ENCODE measurements around the gene ZSWIM9. TPM values are rescaled to one million over a fixed set of nuclear protein-coding genes. Genes with fewer than 3 reads are reported as not detected.

The ZSWIM9 gene
- total RNA-seq, 2 donors from 2014 or later: 4.4 to 9.3 TPM

- Histone ChIP-seq H3K27me3 (replicated peaks; ENCODE audit: insufficient read depth) (no peaks in the 10 kb centered on the region), H3K36me3 (peaks cover 10% of the 10 kb centered on the region), H3K4me1 (ENCODE audit: control insufficient read depth in 1 of 2, low read depth in 2 of 2) (no peaks in the 10 kb centered on the region), H3K27ac (no peak overlapping the region), H3K9me3 (no peaks in the 10 kb centered on the region), H3K4me3 (no peak overlapping the region)
- ATAC-seq (ENCODE audit: insufficient number of reproducible peaks, low FRiP score, low read depth) (no peak), DNase-seq (ENCODE audit: low spot score) (no peak)
- TF ChIP-seq, protein P1, sequence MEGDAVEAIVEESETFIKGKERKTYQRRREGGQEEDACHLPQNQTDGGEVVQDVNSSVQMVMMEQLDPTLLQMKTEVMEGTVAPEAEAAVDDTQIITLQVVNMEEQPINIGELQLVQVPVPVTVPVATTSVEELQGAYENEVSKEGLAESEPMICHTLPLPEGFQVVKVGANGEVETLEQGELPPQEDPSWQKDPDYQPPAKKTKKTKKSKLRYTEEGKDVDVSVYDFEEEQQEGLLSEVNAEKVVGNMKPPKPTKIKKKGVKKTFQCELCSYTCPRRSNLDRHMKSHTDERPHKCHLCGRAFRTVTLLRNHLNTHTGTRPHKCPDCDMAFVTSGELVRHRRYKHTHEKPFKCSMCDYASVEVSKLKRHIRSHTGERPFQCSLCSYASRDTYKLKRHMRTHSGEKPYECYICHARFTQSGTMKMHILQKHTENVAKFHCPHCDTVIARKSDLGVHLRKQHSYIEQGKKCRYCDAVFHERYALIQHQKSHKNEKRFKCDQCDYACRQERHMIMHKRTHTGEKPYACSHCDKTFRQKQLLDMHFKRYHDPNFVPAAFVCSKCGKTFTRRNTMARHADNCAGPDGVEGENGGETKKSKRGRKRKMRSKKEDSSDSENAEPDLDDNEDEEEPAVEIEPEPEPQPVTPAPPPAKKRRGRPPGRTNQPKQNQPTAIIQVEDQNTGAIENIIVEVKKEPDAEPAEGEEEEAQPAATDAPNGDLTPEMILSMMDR (IDR thresholded peaks at IDR 0.05): no peak
Observed at GRCh38 chr19:48246101-48246500, 75.6 kb downstream of the ZSWIM9 start.

- Histone ChIP-seq H3K36me3 (peaks cover 10% of the 10 kb centered on the region), H3K27me3 (replicated peaks; ENCODE audit: insufficient read depth) (no peaks in the 10 kb centered on the region), H3K9me3 (no peaks in the 10 kb centered on the region), H3K4me1 (ENCODE audit: control insufficient read depth in 1 of 2, low read depth in 2 of 2) (no peaks in the 10 kb centered on the region), H3K4me3 (no peak overlapping the region), H3K27ac (no peak overlapping the region)
- TF ChIP-seq, protein P1 (IDR thresholded peaks at IDR 0.05): no peak
- DNase-seq (ENCODE audit: low spot score) (no peak), ATAC-seq (ENCODE audit: insufficient number of reproducible peaks, low FRiP score, low read depth) (no peak)
Observed at GRCh38 chr19:48247212-48247611, 76.7 kb downstream of the ZSWIM9 start.

Other genes with a start within 250 kb of the ZSWIM9 start
- gene BSPH1, start 178.5 kb upstream of the ZSWIM9 start, total RNA-seq: not detected
- not detected for gene ELSPBP1, start 176.0 kb upstream of the ZSWIM9 start, total RNA-seq
- not detected for gene CABP5, start 126.6 kb upstream of the ZSWIM9 start, total RNA-seq
- gene PLA2G4C, start 59.9 kb upstream of the ZSWIM9 start, total RNA-seq: 10 to 100 TPM; 24.2 to 35.9 TPM
- gene LIG1, start 336 bp upstream of the ZSWIM9 start, total RNA-seq: 10 to 100 TPM in 1 of 2 donors, 1 to 10 TPM in 1; 5.4 to 23.2 TPM
- 10 to 100 TPM; 40.8 to 50.9 TPM for gene CARD8, start 85.2 kb downstream of the ZSWIM9 start, total RNA-seq
- gene ZNF114, start 99.4 kb downstream of the ZSWIM9 start, total RNA-seq: under 1 TPM in 1 of 2 donors, not detected in 1; 0.27 TPM
- gene EMP3, start 154.9 kb downstream of the ZSWIM9 start, total RNA-seq: 10 to 100 TPM; 61.7 to 95.7 TPM
- 10 to 100 TPM in 1 of 2 donors, 1 to 10 TPM in 1; 6.3 to 18.4 TPM for gene TMEM143, start 193.3 kb downstream of the ZSWIM9 start, total RNA-seq
- not detected for gene SYNGR4, start 193.7 kb downstream of the ZSWIM9 start, total RNA-seq
- gene KDELR1, start 220.9 kb downstream of the ZSWIM9 start, total RNA-seq: 10 to 100 TPM; 65.6 to 79.9 TPM
- under 1 TPM in 1 of 2 donors, not detected in 1; 0.68 TPM for gene GRIN2D, start 223.0 kb downstream of the ZSWIM9 start, total RNA-seq

Data from thoracic aorta (tissue), 2 donors.